Ramos (cell line): ENCODE data around the gene DDX18.

Experiments used
- in situ Hi-C: fragments of 300-500 bp; cut with MboI; formaldehyde crosslinking; loops from one replicate; pipeline ENCODE4 v1.14.3; 2022; ENCODE audit warnings: low sequenced_read_pairs; ENCODE audit not compliant: unreplicated experiment

The DDX18 gene

DNA sequence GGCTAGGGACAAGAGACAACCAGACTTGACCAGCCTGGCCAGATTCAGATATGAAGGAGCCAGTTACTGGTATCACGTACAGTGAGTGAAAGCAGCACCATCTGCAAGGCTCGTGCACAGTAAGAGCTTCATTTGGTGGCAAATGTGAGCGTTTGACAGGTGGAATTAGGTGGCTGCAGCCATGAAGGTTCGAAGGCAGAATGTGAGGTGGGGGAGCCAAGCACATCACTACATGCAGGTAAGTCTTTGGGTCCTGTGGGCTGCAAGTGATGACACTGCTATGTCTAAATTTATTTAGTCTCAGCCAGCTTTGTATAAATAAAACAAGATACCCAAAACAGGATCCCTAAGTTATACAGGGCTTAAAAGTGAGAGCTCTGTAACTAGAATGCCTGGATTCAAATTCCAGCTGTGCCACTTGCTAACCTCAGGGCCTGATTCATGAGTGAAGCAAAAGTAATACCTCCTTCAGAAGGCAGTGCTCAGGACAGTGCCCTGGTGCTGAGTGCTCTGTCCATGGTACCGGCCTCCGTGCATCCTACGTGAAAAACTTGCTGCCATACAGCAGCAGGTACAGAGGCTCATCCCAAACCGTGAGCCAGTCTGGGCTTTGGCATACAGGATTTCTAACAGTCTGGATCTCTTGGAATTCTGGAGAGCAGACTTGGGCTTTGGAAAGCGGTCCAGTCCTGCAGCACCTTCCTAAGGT lies 18.6 kb downstream of the DDX18 start:
- in situ Hi-C loops = no loop called here

DNA sequence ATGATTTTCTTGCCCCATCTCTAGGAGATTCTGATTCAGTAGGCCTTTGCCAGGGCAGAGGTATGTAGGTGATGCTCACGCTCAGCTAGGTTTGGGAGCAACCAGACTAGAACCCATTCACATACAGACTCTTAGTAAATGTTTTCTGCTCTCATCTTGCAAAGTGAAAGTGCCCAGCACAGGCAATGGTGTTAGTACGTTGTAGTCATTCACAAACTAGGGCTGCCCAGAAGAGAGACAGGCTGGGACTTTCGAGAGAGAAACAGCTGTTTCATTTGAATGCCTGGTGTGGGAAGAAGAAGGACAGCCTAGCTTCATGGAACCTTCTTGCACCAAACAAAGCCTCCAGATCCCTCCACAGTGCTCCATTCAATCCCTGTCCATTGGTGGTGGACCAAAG lies 19.4 kb downstream of the DDX18 start:
- in situ Hi-C loops = no loop called here

- in situ Hi-C loops = no loop called here
Measured at GRCh38 chr2:117834992-117835391, 20.5 kb downstream of the DDX18 start.

DNA sequence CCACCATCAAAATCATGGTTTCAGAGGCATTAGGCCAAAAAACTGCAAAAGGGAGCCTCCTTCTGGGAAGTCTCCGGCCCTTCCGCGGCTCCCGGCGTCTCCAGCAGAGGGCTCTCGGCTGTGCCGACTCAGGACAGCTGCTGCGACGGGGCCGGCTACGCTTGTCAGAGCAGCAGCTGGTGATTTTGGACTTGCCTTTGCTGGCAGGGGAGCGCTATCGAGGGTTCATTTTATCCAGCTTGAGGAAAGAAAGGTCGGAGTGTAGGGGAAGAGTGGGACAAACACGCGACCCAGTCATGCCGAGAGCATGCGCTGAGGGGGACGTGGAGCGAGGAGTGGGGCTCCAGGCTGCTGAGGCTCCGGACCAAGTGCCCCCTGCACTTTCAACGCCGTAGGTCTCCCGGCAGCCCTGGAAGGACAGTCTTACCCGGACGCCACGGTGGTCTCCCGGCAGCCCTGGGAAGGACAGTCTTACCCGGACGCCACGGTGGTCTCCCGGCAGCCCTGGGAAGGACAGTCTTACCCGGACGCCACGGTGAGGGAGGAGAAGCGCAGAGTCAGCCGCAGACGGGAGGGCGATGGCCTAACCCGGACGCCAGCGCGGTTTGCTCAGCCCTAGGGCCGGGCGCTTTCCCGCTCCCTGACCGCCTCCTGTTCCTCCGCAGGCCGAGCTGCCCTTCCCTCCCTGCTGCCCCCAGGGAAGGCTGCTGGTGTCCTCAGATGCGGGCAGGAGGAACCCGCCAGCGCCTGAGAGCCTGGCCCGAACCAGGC lies 21.7 kb downstream of the DDX18 start:
- in situ Hi-C loops = no loop called here

DNA sequence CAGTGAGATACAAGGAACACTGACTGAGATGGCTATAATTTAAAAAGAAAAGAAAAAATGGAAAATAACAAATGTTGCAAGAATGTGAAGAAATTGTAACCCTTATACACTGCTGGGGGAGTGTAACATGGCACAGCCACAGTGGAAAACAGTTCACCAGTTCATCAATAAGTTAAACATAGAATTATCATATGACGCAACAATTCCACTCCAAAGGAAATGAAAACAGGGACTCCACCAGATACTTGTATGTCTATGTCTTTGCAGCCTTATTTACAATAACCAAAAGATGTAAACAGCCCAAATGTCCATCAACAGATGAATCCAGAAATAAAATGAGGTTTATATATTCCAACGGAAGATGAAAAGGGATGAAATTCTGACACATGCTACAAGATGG lies 30.8 kb downstream of the DDX18 start:
- in situ Hi-C loops = no loop called here

GRCh38 chr2:117850015-117850414 lies 35.5 kb downstream of the DDX18 start:
- in situ Hi-C loops = no loop called here

- in situ Hi-C loops = no loop called here
Measured at GRCh38 chr2:117850461-117850860, 36.0 kb downstream of the DDX18 start.

DNA sequence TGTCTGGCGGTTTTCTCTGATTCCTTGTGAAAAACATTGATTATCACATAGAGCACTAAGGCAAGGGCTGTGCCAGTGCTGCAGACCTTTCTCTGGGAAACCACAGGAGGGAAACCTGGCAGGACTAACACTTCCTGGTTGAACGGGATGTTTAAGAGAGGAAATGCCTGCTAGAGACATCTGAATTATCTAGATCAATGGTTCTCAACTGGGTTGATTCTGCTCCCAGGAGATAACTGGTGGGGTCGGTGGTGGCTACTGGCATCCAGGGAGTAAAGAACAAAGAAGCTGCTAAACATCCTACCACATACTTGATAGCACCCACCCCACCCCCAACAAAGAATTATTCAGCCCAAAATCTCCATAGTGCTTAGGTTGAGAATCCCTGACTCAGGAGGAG lies 37.5 kb downstream of the DDX18 start:
- in situ Hi-C loops = no loop called here

DNA sequence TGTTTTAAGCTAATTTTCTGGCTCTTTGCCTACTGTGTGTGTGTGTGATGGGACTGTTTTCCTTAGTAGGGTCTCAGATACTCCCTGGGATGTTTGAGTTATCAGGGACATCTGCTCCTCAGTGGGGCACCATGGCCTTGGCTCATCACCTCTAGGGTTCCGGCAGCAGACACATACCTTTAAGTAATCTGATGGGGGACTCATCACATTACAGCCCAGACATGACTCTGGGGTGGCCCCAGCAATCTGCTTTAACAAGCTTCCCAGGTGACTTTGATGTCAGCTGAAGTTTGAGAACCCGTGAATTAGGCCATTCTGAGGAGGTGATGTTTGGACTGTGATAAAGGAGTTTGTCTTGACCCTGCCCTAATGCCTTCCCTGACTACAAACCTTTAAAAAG lies 38.8 kb downstream of the DDX18 start:
- in situ Hi-C loops = no loop called here

GRCh38 chr2:117853873-117854272 lies 39.4 kb downstream of the DDX18 start:
- in situ Hi-C loops = no loop called here

DNA sequence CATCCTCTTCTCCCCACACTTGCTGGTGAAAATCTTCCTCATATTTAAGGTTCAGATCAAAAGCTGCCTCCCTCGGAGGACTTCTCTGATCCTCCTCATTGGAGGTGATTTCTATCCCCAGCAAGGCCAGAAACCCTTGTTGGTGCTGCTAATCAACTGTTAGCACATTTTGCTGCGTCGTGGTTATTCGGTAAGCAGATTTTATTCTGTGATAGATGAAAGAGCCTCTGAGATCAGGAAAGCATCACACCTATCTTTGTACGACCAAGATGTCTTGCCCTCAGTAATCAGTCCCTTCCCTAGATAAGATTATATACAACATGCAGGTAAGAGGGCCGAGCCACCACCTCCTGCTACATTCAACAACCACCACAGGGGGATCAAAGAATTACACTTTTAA lies 40.1 kb downstream of the DDX18 start:
- in situ Hi-C loops = no loop called here

DNA sequence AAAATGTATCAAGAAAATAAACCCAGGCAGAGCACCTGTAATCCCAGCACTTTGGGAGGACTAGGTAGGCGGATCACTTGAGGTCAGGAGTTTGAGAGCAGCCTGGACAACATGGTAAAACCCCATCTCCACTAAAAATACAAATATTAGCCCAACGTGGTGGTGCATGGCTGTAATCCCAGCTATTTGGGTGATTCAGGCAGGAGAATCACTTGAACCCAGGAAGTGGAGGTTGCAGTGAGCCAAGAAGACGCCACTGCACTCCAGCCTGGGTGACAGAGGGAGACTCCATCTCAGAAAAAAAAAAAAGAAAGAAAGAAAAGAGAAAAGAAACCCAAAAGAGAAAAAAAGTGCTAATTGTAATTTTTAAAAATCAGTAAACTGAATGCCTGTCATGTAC lies 41.4 kb downstream of the DDX18 start:
- in situ Hi-C loops = no loop called here

DNA sequence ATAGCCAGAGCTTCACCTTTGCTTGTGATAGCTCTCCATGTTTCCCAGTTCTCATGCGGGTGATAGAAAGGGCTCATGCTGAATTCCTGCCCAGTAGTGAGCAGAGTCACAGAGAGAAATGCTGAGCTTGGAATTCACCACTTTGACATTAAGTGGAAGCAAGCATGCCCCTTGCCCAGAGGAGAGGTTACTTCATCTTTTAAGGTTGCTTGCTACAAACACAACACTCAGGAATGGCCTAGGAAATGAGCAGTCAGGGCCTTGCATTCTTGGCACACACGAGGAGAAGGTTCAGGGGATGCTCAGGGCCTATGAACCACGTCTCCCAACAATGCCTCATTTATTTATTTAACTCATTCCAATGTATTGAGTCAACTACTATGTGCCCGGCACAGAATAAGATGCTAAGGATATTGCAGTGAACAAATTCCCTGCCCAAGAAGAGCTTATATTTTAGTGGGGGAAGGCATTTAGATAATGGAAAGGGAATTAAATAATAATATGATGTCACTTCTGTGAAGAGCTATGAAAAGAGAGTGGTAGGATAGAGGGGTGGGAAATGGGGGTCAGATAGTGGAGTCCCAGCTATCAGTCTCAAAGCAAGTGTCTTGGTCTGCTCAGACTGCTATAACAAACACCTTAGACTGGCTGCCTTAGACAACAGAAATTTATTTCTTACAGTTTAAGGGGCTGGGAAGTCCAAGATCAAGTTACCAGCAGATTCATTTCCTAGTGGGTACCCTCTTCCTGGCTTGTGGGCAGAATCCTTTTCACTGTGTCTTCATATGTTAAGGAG lies 42.1 kb downstream of the DDX18 start:
- in situ Hi-C loops = no loop called here

DNA sequence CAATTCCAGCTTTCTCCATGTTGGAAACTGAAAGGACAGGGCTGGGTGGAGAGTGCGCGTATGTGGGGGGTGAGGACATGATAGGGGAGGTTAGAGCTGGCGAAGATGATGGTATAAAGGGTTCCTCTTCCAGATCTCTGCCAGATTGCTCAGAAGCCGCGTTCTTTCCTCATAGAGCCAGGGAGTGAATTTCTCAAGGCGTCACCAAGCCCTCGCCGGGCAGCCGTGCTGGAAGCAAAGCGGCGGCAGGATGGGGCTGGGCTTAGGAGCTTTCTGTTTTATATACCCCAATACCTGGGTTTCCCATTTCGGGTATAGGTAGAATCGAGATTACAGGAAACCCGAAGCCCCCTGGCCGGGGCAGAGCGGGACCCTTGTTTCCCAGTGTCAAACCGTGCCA lies 43.8 kb downstream of the DDX18 start:
- in situ Hi-C loops = no loop called here

DNA sequence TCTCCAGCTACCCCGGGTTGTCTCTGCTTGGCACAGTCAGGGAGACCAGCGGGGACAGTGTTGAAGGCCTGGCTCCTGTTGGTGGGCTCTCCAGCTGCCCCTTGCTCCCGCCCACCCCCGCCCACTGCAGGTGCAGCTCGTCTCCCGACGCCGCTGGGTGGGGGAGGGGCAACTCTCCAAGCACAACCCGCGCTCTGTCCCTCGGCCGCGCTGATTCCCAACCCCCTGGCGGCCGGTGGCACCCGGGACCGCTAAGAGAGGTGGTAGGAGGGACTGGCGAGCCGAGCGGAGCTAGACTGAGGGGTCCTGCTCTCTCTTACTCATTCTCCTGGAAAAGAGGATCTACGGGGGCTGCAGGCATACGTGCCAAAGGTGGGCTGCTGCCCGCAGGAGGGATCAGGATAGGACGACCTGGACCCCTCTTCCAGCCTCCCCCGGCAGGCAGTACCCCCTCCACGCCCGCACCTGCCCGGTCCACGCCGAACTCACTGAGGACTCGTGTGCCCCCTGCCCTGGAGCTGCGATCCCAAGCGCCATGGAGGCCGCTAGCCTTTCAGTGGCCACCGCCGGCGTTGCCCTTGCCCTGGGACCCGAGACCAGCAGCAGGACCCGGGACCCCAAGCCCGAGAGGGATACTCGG lies 44.5 kb downstream of the DDX18 start:
- in situ Hi-C loops = no loop called here

DNA sequence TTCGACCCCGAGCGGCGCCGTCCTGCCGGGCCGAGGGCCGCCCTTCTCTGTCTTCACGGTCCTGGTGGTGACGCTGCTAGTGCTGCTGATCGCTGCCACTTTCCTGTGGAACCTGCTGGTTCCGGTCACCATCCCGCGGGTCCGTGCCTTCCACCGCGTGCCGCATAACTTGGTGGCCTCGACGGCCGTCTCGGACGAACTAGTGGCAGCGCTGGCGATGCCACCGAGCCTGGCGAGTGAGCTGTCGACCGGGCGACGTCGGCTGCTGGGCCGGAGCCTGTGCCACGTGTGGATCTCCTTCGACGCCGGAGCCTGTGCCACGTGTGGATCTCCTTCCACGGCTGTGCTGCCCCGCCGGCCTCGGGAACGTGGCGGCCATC lies 45.0 kb downstream of the DDX18 start:
- in situ Hi-C loops = no loop called here

GRCh38 chr2:117859924-117860647 lies 45.6 kb downstream of the DDX18 start:
- in situ Hi-C loops = no loop called here

DNA sequence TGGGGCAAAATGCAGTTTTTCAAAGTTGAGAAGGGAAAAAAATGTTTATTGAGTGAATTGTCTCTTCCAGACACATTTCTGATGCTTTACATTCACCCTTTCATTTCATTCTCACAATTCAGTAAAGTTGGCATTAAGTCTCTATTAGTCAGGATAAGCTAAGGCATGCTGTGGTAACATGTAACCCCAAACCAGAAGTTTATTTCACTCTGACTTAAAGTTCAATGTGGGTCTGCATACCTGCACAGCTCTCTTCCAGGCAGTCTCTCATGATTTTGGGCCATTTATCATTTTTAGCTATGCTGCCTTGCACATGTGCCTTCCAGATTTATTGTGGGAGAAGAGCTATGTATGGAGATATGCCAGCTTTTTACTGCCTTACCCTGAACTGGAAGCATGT lies 48.0 kb downstream of the DDX18 start:
- in situ Hi-C loops = no loop called here

DNA sequence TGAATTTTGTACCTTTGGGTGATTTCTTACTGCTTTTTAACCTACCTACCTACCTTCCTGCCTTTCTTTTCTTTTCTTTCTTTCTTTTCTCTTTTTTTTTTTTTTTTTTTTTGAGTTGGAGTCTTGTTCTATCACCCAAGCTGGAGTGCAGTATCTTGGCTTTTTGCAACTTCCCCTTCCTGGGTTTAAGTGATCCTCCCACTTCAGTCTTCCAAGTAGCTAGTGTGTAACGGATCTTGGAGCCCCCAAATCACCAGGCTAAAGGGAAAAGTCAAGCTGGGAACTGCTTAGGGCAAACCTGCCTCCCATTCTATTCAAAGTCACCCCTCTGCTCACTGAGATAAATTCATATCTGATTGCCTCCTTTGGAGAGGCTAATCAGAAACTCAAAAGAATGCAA lies 61.3 kb downstream of the DDX18 start:
- in situ Hi-C loops = no loop called here

GRCh38 chr2:117879003-117879402 lies 64.5 kb downstream of the DDX18 start:
- in situ Hi-C loops = no loop called here
